ENCODE results near the gene MAPK8.
"Not testable (repeated sequence)": the region's sequence is repeated elsewhere in the genome, so short reads cannot be mapped to it uniquely, and the experiment has no call there.

Gene MAPK8

DNA sequence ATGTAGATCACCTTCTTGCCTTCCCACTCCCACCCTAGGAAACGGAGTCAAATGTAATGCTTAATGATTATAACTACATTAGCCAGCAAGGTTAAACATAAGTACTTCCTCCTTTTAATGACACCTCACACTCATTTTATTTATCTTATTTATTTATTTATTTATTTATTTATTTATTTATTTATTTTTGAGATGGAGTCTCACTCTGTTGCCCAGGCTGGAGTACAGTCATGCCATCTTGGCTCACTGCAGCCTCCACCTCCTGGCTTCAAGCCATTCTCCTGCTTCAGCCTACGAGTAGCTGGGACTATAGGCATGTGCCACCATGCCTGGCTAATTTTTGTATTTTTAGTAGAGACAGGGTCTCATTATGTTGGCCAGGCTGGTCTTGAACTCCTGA, 115.4 kb downstream of the MAPK8 start:
- not testable (repeated sequence) for H3K4me3 ChIP-seq (ENCODE audit: low read depth in 1 of 2, low read length in 2 of 2); H3K27ac ChIP-seq (ENCODE audit: low read depth, low read length); H3K27me3 ChIP-seq (ENCODE audit: control insufficient read depth in 1 of 2, insufficient read depth in 2 of 2, low read length in 2 of 2); H3K36me3 ChIP-seq (ENCODE audit: control insufficient read depth in 1 of 2, insufficient read depth in 2 of 2, low read length in 2 of 2); H3K9ac ChIP-seq (ENCODE audit: low read depth in 1 of 2, low read length in 2 of 2); H3K9me3 ChIP-seq (ENCODE audit: control insufficient read depth in 1 of 2, low read length in 2 of 2); H3K4me1 ChIP-seq (ENCODE audit: control insufficient read depth in 1 of 2, insufficient read depth in 2 of 2, low read length in 2 of 2)

DNA sequence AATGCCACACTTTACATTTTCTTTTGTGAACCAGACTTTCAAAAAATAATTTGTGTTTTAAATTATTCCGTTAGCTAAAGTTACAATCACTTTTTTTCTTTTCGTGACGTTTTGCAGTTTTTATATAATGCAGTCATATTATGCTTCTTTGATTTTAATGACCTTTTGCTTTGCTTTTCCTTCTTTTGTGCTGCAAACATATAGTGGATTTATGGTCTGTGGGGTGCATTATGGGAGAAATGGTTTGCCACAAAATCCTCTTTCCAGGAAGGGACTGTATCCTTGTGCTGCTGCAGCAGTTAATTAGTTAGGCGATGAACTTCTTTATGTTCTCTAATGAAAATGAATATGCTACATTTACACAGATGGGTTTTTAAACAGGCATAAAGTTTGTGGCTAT, 117.4 kb downstream of the MAPK8 start:
- no peak overlapping the region for H3K4me3 ChIP-seq (ENCODE audit: low read depth in 1 of 2, low read length in 2 of 2)
- no peaks in the 10 kb centered on the region for H3K4me1 ChIP-seq (ENCODE audit: control insufficient read depth in 1 of 2, insufficient read depth in 2 of 2, low read length in 2 of 2)
- H3K27me3 ChIP-seq (ENCODE audit: control insufficient read depth in 1 of 2, insufficient read depth in 2 of 2, low read length in 2 of 2): no peaks in the 10 kb centered on the region
- H3K27ac ChIP-seq (ENCODE audit: low read depth, low read length): no peak overlapping the region
- no peak overlapping the region for H3K9ac ChIP-seq (ENCODE audit: low read depth in 1 of 2, low read length in 2 of 2)
- H3K36me3 ChIP-seq (ENCODE audit: control insufficient read depth in 1 of 2, insufficient read depth in 2 of 2, low read length in 2 of 2): no peaks in the 10 kb centered on the region
- H3K9me3 ChIP-seq (ENCODE audit: control insufficient read depth in 1 of 2, low read length in 2 of 2): no peaks in the 10 kb centered on the region

GRCh38 chr10:48428896-48429295, 122.4 kb downstream of the MAPK8 start:
- Histone ChIP-seq H3K9ac (ENCODE audit: low read depth in 1 of 2, low read length in 2 of 2) (no peak overlapping the region), H3K4me1 (ENCODE audit: control insufficient read depth in 1 of 2, insufficient read depth in 2 of 2, low read length in 2 of 2) (no peaks in the 10 kb centered on the region), H3K27me3 (ENCODE audit: control insufficient read depth in 1 of 2, insufficient read depth in 2 of 2, low read length in 2 of 2) (no peaks in the 10 kb centered on the region), H3K36me3 (ENCODE audit: control insufficient read depth in 1 of 2, insufficient read depth in 2 of 2, low read length in 2 of 2) (peaks cover 6 to 7% of the 10 kb centered on the region in 2 donors), H3K4me3 (ENCODE audit: low read depth in 1 of 2, low read length in 2 of 2) (no peak overlapping the region), H3K27ac (ENCODE audit: low read depth, low read length) (no peak overlapping the region), H3K9me3 (ENCODE audit: control insufficient read depth in 1 of 2, low read length in 2 of 2) (no peaks in the 10 kb centered on the region)

GRCh38 chr10:48429309-48429708, 122.8 kb downstream of the MAPK8 start:
- Histone ChIP-seq H3K9ac (ENCODE audit: low read depth in 1 of 2, low read length in 2 of 2) (no peak overlapping the region), H3K27me3 (ENCODE audit: control insufficient read depth in 1 of 2, insufficient read depth in 2 of 2, low read length in 2 of 2) (no peaks in the 10 kb centered on the region), H3K36me3 (ENCODE audit: control insufficient read depth in 1 of 2, insufficient read depth in 2 of 2, low read length in 2 of 2) (peaks cover 6 to 7% of the 10 kb centered on the region in 2 donors), H3K27ac (ENCODE audit: low read depth, low read length) (no peak overlapping the region), H3K4me3 (ENCODE audit: low read depth in 1 of 2, low read length in 2 of 2) (no peak overlapping the region), H3K9me3 (ENCODE audit: control insufficient read depth in 1 of 2, low read length in 2 of 2) (no peaks in the 10 kb centered on the region), H3K4me1 (ENCODE audit: control insufficient read depth in 1 of 2, insufficient read depth in 2 of 2, low read length in 2 of 2) (no peaks in the 10 kb centered on the region)

DNA sequence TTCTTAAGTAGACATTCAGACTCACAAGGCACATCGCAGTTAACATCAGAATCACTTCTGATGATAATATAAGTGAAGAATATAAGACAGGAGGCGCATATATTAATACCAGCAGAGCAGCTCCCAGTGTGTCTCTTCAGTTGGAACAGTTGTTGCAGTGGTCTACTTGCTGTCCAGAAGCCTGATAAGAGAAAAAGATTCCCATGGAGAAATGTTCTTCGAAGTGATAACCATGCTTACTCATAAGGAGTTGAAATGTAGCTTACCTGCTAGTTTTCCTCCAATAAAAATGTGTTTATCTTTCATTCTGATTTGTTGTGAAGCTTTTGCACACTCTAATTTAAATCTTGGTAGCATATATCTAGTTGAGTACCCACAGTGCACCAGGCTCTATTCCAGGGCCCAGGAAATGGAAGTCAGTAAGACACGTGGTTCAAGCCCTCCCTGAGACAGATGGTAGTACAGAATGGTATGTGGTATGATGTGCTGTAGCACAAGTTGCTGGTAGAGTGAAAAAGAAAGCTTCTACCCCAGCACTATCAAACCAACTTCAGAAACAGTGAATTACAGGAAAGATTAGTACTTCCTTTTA, 124.0 kb downstream of the MAPK8 start:
- Histone ChIP-seq H3K9me3 (ENCODE audit: control insufficient read depth in 1 of 2, low read length in 2 of 2) (no peaks in the 10 kb centered on the region), H3K36me3 (ENCODE audit: control insufficient read depth in 1 of 2, insufficient read depth in 2 of 2, low read length in 2 of 2) (peaks cover 7 to 12% of the 10 kb centered on the region in 2 donors), H3K27ac (ENCODE audit: low read depth, low read length) (no peak overlapping the region), H3K27me3 (ENCODE audit: control insufficient read depth in 1 of 2, insufficient read depth in 2 of 2, low read length in 2 of 2) (no peaks in the 10 kb centered on the region), H3K9ac (ENCODE audit: low read depth in 1 of 2, low read length in 2 of 2) (no peak overlapping the region), H3K4me1 (ENCODE audit: control insufficient read depth in 1 of 2, insufficient read depth in 2 of 2, low read length in 2 of 2) (no peaks in the 10 kb centered on the region), H3K4me3 (ENCODE audit: low read depth in 1 of 2, low read length in 2 of 2) (no peak overlapping the region)

DNA sequence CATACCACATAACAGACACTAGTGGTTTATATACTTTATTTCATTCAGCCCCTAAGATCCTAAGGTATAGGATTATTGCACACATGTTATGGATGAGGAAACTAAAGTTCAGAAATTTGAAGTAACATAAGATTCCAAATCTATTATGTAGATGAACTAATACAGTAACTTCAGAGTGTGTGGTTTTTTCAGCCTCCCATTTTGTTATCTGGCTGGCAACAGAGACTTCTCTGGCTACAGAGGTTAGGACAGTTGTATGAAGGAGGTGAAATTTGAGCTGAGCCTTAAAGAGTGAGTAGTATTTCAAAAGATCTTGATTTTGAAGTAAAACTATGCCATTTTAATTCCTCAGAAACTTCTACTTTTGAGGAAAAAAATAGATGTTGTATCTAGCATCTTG, 125.4 kb downstream of the MAPK8 start:
- H3K36me3 ChIP-seq (ENCODE audit: control insufficient read depth in 1 of 2, insufficient read depth in 2 of 2, low read length in 2 of 2): peaks cover 9 to 17% of the 10 kb centered on the region in 2 donors
- no peak overlapping the region for H3K4me3 ChIP-seq (ENCODE audit: low read depth in 1 of 2, low read length in 2 of 2)
- H3K4me1 ChIP-seq (ENCODE audit: control insufficient read depth in 1 of 2, insufficient read depth in 2 of 2, low read length in 2 of 2): no peaks in the 10 kb centered on the region
- H3K27me3 ChIP-seq (ENCODE audit: control insufficient read depth in 1 of 2, insufficient read depth in 2 of 2, low read length in 2 of 2): no peaks in the 10 kb centered on the region
- no peaks in the 10 kb centered on the region for H3K9me3 ChIP-seq (ENCODE audit: control insufficient read depth in 1 of 2, low read length in 2 of 2)
- H3K27ac ChIP-seq (ENCODE audit: low read depth, low read length): no peak overlapping the region
- no peak overlapping the region for H3K9ac ChIP-seq (ENCODE audit: low read depth in 1 of 2, low read length in 2 of 2)

GRCh38 chr10:48437546-48437945, 131.1 kb downstream of the MAPK8 start:
- no peak overlapping the region for H3K4me3 ChIP-seq (ENCODE audit: low read depth in 1 of 2, low read length in 2 of 2)
- H3K9ac ChIP-seq (ENCODE audit: low read depth in 1 of 2, low read length in 2 of 2): no peak overlapping the region
- H3K36me3 ChIP-seq (ENCODE audit: control insufficient read depth in 1 of 2, insufficient read depth in 2 of 2, low read length in 2 of 2): peaks cover 3 to 17% of the 10 kb centered on the region in 2 donors
- H3K27ac ChIP-seq (ENCODE audit: low read depth, low read length): no peak overlapping the region
- H3K27me3 ChIP-seq (ENCODE audit: control insufficient read depth in 1 of 2, insufficient read depth in 2 of 2, low read length in 2 of 2): no peaks in the 10 kb centered on the region
- H3K4me1 ChIP-seq (ENCODE audit: control insufficient read depth in 1 of 2, insufficient read depth in 2 of 2, low read length in 2 of 2): peaks cover 3 to 10% of the 10 kb centered on the region in 2 donors
- H3K9me3 ChIP-seq (ENCODE audit: control insufficient read depth in 1 of 2, low read length in 2 of 2): no peaks in the 10 kb centered on the region

GRCh38 chr10:48439031-48439430, 132.6 kb downstream of the MAPK8 start:
- no peak overlapping the region for H3K4me3 ChIP-seq (ENCODE audit: low read depth in 1 of 2, low read length in 2 of 2)
- H3K9me3 ChIP-seq (ENCODE audit: control insufficient read depth in 1 of 2, low read length in 2 of 2): no peaks in the 10 kb centered on the region
- no peaks in the 10 kb centered on the region for H3K27me3 ChIP-seq (ENCODE audit: control insufficient read depth in 1 of 2, insufficient read depth in 2 of 2, low read length in 2 of 2)
- H3K27ac ChIP-seq (ENCODE audit: low read depth, low read length): no peak overlapping the region
- H3K9ac ChIP-seq (ENCODE audit: low read depth in 1 of 2, low read length in 2 of 2): no peak overlapping the region
- peaks cover 3 to 10% of the 10 kb centered on the region in 2 donors for H3K4me1 ChIP-seq (ENCODE audit: control insufficient read depth in 1 of 2, insufficient read depth in 2 of 2, low read length in 2 of 2)
- peaks cover 3 to 11% of the 10 kb centered on the region in 2 donors for H3K36me3 ChIP-seq (ENCODE audit: control insufficient read depth in 1 of 2, insufficient read depth in 2 of 2, low read length in 2 of 2)

- peak overlapping the region in 1 of 2 donors; percentile 25 for H3K4me3 ChIP-seq (ENCODE audit: low read depth in 1 of 2, low read length in 2 of 2)
- H3K27ac ChIP-seq (ENCODE audit: low read depth, low read length): no peak overlapping the region
- no peaks in the 10 kb centered on the region for H3K9me3 ChIP-seq (ENCODE audit: control insufficient read depth in 1 of 2, low read length in 2 of 2)
- peaks cover 3 to 10% of the 10 kb centered on the region in 2 donors for H3K4me1 ChIP-seq (ENCODE audit: control insufficient read depth in 1 of 2, insufficient read depth in 2 of 2, low read length in 2 of 2)
- no peaks in the 10 kb centered on the region for H3K27me3 ChIP-seq (ENCODE audit: control insufficient read depth in 1 of 2, insufficient read depth in 2 of 2, low read length in 2 of 2)
- peaks cover 3 to 8% of the 10 kb centered on the region in 2 donors for H3K36me3 ChIP-seq (ENCODE audit: control insufficient read depth in 1 of 2, insufficient read depth in 2 of 2, low read length in 2 of 2)
- H3K9ac ChIP-seq (ENCODE audit: low read depth in 1 of 2, low read length in 2 of 2): no peak overlapping the region
These were observed 133.1 kb downstream of the MAPK8 start for GRCh38 chr10:48439581-48440041.

GRCh38 chr10:48440771-48441170, 134.3 kb downstream of the MAPK8 start:
- H3K9me3 ChIP-seq (ENCODE audit: control insufficient read depth in 1 of 2, low read length in 2 of 2): no peaks in the 10 kb centered on the region
- peaks cover 3 to 10% of the 10 kb centered on the region in 2 donors for H3K4me1 ChIP-seq (ENCODE audit: control insufficient read depth in 1 of 2, insufficient read depth in 2 of 2, low read length in 2 of 2)
- no peak overlapping the region for H3K27ac ChIP-seq (ENCODE audit: low read depth, low read length)
- H3K36me3 ChIP-seq (ENCODE audit: control insufficient read depth in 1 of 2, insufficient read depth in 2 of 2, low read length in 2 of 2): peaks cover 0 to 2% of the 10 kb centered on the region in 2 donors
- no peaks in the 10 kb centered on the region for H3K27me3 ChIP-seq (ENCODE audit: control insufficient read depth in 1 of 2, insufficient read depth in 2 of 2, low read length in 2 of 2)
- no peak overlapping the region for H3K4me3 ChIP-seq (ENCODE audit: low read depth in 1 of 2, low read length in 2 of 2)
- no peak overlapping the region for H3K9ac ChIP-seq (ENCODE audit: low read depth in 1 of 2, low read length in 2 of 2)

Data from duodenal mucosa (tissue), 2 donors.